Measurements from ENCODE around the gene NR2C2.
A peak's percentile ranks its signal among the peaks of the same experiment; 100 is the strongest.

NR2C2 gene

DNA sequence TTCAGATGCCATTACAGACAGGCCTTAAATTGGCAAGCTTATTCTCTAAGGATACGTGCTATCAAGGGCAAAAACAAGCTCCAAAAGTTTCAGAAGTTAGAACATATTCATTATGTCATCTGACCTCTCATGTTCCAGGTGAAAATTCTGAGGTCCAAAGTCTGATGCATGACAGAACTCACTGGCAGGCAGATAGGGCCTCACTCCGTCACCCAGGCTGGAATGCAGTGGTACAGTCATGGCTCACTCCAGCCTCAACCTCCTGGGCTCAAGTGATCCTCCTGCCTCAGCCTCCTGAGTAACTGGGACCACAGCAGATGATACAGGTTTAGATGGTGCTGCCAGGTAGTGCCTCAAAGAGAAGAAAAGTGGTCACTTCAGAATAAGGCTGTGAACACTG, 102.2 kb downstream of the NR2C2 start:
- no peak for TF ChIP-seq CTCF (conservative IDR thresholded peaks at IDR 0.05; ENCODE audit: low read depth, low read length)
- DNase-seq (ENCODE audit: low read depth): no peak
- no peak overlapping the region for H3K4me3 ChIP-seq (ENCODE audit: low read depth, low read length)

GRCh38 chr3:15050405-15051092, 103.2 kb downstream of the NR2C2 start:
- TF ChIP-seq CTCF (conservative IDR thresholded peaks at IDR 0.05; ENCODE audit: low read depth, low read length): no peak
- no peak overlapping the region for H3K4me3 ChIP-seq (ENCODE audit: low read depth, low read length)
- no peak for DNase-seq (ENCODE audit: low read depth)

- DNase-seq (ENCODE audit: low read depth): peak; percentile 70
- H3K4me3 ChIP-seq (ENCODE audit: low read depth, low read length): no peak overlapping the region
- peak; percentile 84 for TF ChIP-seq CTCF (conservative IDR thresholded peaks at IDR 0.05; ENCODE audit: low read depth, low read length)
Observed at GRCh38 chr3:15051531-15051930, 104.1 kb downstream of the NR2C2 start.

DNA sequence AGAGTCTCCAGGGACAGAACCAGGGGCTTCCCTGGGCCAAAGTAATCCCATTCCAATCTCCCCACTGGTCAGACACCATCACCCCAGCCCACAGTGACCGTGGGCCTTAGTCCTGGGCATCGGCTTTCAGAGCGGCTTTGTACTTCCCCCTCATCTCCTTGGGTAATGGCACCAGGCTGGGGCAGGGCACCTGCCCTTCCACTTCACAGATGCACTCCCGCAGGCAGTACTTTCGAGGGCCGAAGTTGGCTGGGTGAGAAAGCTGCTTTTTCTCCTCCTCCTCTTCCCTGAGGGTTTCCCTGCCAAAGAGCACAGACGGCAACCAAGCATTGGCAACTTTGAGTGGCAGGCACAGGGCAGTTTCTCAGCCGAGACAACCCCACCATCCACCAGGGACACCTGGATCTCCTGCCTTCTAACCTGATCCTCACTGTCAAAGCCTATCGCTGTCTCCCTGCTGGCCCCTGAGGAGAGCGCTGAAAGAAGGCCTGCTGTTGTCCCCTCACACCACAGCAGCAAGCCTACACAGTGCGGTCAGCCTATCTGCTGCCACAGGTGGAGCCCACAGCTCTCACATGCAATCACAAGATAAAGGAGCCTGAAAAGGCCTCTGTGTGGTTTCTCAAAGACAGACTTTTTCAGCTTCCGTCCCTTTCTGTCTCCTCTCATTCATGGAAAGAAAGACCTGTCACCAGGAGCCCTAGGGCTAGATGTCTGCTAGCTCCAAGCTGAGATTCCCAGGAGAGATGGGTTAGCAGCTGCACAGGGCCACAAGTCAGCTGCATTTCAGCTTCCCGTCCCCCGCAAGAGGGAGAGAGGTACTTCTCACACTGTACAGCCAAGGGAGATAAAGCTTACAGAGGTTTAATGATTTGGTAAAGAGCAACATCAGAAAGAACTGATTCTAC, 105.2 kb downstream of the NR2C2 start:
- DNase-seq (ENCODE audit: low read depth): no peak
- H3K4me3 ChIP-seq (ENCODE audit: low read depth, low read length): no peak overlapping the region
- no peak for TF ChIP-seq CTCF (conservative IDR thresholded peaks at IDR 0.05; ENCODE audit: low read depth, low read length)

DNA sequence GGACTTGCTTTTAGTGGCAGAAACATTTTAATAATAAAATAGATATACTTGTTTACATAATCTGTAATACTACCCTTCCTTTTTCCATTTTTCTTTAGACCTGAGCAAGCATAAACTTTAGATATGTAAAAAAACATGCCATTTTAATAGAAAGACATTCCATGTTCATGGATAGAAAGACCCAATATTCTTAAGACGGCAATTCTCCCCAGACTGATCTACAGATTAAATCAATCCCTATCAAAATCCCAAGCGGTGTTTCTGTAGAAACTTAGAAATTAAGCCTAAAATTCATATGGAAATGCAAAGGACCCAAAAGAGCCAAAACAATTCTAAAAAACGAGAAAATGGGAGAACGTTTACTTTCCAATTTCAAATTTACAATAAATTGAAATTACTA, 106.2 kb downstream of the NR2C2 start:
- TF ChIP-seq CTCF (conservative IDR thresholded peaks at IDR 0.05; ENCODE audit: low read depth, low read length): no peak
- DNase-seq (ENCODE audit: low read depth): no peak
- no peak overlapping the region for H3K4me3 ChIP-seq (ENCODE audit: low read depth, low read length)

- no peak for TF ChIP-seq CTCF (conservative IDR thresholded peaks at IDR 0.05; ENCODE audit: low read depth, low read length)
- no peak overlapping the region for H3K4me3 ChIP-seq (ENCODE audit: low read depth, low read length)
- DNase-seq (ENCODE audit: low read depth): peak; percentile 28
Observed at GRCh38 chr3:15055019-15055557, 107.7 kb downstream of the NR2C2 start.
